Left ventricle myocardium superior (tissue), 1 donor: ENCODE measurements around the gene MYO9A. TPM values are rescaled to one million over a fixed set of nuclear protein-coding genes. Genes with fewer than 3 reads are reported as not detected.
"Not testable (repeated sequence)": the region's sequence is repeated elsewhere in the genome, so short reads cannot be mapped to it uniquely, and the experiment has no call there.

ENCODE experiments used
- ATAC-seq: fragments of 200-7000 bp; cut with Tn5 transposase; one replicate; pipeline ENCODE4 v1.9.1; 2020; ENCODE audit warnings: mild to moderate bottlenecking, moderate library complexity
- DNase-seq: peaks from one replicate; pipeline ENCODE4 v3.0.0-alpha.2; 2020
- intact Hi-C: fragments of 100-400 bp; cut with micrococcal nuclease; formaldehyde crosslinking; loops from one replicate; pipeline ENCODE4 v1.11.0; 2022
- total RNA-seq: library from RNA; stranded (reverse); fragmentation: NEBNext Ultra II Directional; extraction: Animal tissue kit (Norgen Biotek cat#: 25700); gene quantifications from one replicate; pipeline ENCODE4 v1.2.1, GENCODE V29; 2021
- donor health status: DM: no; HTN: yes; CAD: no; lungs with severe emphysema.

Gene MYO9A
- total RNA-seq, 1 donor from 2014 or later: 29.7 TPM

DNA sequence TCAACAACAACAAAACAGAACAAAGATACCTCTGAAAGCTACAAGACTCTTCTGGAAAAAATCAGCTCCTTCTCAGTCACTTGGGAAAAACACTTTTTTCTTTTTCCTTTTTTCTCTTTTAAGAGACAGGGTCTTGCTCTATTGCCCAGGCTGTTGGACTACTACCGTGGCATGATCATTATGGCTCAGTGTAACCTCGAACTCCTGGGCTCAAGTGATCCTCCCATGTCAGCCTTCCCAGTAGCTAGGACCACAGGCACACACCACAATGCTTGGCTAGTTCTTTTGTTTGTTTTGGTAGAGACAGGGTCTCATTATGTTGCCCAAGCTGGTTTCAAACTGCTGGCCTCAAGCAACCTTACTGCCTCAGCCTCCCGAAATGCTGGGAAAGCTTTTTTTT is 12.8 kb downstream of the MYO9A start:
- no peak for ATAC-seq
- intact Hi-C loops: no loop called here
- DNase-seq: no peak

DNA sequence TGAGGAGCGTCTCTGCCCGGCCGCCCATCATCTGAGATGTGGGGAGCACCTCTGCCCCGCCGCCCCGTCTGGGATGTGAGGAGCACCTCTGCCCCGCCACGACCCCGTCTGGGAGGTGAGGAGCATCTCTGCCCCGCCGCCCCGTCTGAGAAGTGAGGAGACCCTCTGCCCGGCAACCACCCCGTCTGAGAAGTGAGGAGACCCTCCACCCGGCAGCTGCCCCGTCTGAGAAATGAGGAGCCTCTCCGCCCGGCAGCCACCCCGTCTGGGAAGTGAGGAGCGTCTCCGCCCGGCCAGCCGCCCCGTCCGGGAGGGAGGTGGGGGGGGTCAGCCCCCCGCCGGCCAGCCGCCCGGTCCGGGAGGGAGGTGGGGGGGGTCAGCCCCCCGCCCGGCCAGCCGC is 17.4 kb downstream of the MYO9A start:
- ATAC-seq, intact Hi-C loops, DNase-seq: not testable (repeated sequence)

- intact Hi-C loops: no loop called here
- no peak for ATAC-seq
- no peak for DNase-seq
Observed at GRCh38 chr15:72099155-72099554, 18.8 kb downstream of the MYO9A start.

- ATAC-seq (no peak), DNase-seq (no peak)
- intact Hi-C loops: no loop called here
Observed at GRCh38 chr15:72098040-72098439, 19.9 kb downstream of the MYO9A start.

DNA sequence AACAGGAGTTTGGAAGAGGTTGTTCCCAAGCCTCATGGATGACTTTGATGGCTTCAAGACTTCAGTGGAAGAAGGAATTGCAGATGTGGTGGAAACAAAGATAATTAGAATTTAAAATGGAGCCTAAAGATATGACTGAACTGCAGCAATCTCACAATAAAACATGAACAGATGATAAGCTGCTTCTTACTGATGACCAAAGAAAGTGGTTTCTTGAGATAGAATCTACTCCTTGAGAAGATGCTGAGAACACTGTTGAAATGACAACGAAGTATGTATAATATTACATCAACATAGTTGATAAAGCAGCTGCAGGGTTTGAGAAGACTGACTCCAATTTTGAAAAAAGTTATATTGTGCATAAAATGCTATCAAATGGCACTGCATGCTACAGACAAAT is 21.2 kb downstream of the MYO9A start:
- intact Hi-C loops: no loop called here
- DNase-seq (no peak), ATAC-seq (no peak)

GRCh38 chr15:72092691-72093090 is 25.3 kb downstream of the MYO9A start:
- DNase-seq: no peak
- ATAC-seq: no peak
- intact Hi-C loops: no loop called here

- DNase-seq: no peak
- ATAC-seq: no peak
- intact Hi-C loops: no loop called here
Observed at GRCh38 chr15:72092006-72092405, 25.9 kb downstream of the MYO9A start.

- DNase-seq: no peak
- intact Hi-C loops: no loop called here
- peak; percentile 17 for ATAC-seq
Observed at GRCh38 chr15:72086920-72087648, 30.9 kb downstream of the MYO9A start.

- intact Hi-C loops: no loop called here
- peak; percentile 84 for ATAC-seq
- peak; percentile 40 for DNase-seq
Observed at GRCh38 chr15:72086010-72086697, 31.8 kb downstream of the MYO9A start.

- DNase-seq: no peak
- ATAC-seq: no peak
- intact Hi-C loops: no loop called here
Observed at GRCh38 chr15:72082176-72082575, 35.8 kb downstream of the MYO9A start.

DNA sequence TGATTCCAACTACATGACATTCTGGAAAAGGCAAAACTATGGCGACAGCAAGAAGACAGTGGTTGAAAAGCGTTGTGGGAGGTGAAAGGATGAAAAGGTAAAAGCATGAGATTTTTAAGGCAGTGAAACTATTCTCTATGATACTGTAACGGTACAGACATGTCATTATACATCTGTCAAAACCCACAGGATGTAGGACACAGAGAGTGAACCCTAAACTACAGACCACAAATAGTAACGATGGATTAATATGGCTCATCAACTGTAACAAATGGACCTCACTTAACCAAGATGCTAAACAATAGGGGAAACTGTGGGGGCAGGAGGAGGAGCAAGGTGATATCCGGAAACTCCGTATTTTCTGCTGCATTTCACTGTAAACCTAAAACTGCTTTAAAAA is 39.1 kb downstream of the MYO9A start:
- intact Hi-C loops: no loop called here
- ATAC-seq (no peak), DNase-seq (no peak)

- intact Hi-C loops: no loop called here
- no peak for DNase-seq
- ATAC-seq: no peak
Observed at GRCh38 chr15:72077950-72078349, 40.0 kb downstream of the MYO9A start.

GRCh38 chr15:72074335-72075060 is 43.5 kb downstream of the MYO9A start:
- intact Hi-C loops: no loop called here
- no peak for DNase-seq
- ATAC-seq: no peak

GRCh38 chr15:72071448-72071825 is 46.5 kb downstream of the MYO9A start:
- DNase-seq, ATAC-seq, intact Hi-C loops: not testable (repeated sequence)

- no peak for ATAC-seq
- no peak for DNase-seq
- intact Hi-C loops: no loop called here
Observed at GRCh38 chr15:72070817-72071447, 47.0 kb downstream of the MYO9A start.

- no peak for DNase-seq
- no peak for ATAC-seq
- intact Hi-C loops: no loop called here
Observed at GRCh38 chr15:72068856-72069255, 49.1 kb downstream of the MYO9A start.

DNA sequence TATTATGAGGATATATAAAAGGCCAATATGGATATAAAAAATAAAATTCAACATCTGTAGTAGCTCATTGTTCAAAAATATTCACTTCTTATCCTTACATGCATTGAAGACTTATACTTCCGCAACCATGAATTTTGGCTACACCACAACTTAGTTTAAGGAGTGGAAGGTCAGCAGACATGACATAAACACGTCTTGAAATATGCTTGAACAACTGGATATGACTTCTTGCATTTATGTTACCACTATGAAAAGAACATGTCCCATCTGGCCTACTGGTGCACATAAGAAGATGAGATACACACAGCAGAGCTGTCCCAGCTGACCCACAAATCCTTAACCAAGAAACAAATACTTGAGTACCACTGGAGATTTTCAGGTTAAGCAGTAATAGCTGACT is 52.1 kb downstream of the MYO9A start:
- ATAC-seq: no peak
- DNase-seq: no peak
- intact Hi-C loops: no loop called here

GRCh38 chr15:72063186-72063585 is 54.8 kb downstream of the MYO9A start:
- ATAC-seq (no peak), DNase-seq (no peak)
- intact Hi-C loops: no loop called here

- intact Hi-C loops: no loop called here
- DNase-seq: no peak
- no peak for ATAC-seq
Observed at GRCh38 chr15:72062319-72062718, 55.6 kb downstream of the MYO9A start.

DNA sequence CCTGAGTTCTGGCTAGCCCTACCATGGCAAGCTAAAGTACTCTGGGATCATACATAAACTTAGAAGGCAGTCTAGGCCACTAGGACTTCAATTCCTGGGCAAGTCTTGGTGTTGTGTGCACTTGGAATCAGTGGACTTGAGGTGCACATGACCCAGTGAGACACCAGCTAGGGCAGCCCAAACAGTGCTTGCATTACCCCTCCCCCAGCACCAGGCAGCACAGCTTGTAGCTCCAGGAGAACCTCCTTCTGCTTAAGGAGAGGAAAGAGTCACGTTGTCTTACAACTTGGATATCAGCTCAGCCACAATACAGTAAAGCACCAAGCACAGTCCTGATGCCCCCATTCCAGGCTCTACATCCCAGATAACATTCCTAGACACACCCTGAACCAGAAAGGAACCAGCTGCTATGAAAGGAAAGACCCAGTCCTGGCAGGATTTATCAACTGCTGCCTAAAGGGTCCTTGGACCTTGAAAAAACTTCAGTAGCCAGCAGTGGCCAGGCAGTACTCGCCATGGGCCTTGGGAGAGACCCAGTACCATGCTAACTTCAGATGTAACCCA is 57.2 kb downstream of the MYO9A start:
- DNase-seq (no peak), ATAC-seq (no peak)
- intact Hi-C loops: no loop called here
